GM12872 (cell line): Measurements from ENCODE around the gene IFT57.

ENCODE experiments used
- TF ChIP-seq, protein P1 (sequence below): IDR thresholded peaks from 3 replicates; pipeline ENCODE4 v1.5.1; 2011; ENCODE audit warnings: low read depth, mild to moderate bottlenecking, low read length, moderate library complexity; ENCODE audit not compliant: insufficient read depth

IFT57 gene

DNA sequence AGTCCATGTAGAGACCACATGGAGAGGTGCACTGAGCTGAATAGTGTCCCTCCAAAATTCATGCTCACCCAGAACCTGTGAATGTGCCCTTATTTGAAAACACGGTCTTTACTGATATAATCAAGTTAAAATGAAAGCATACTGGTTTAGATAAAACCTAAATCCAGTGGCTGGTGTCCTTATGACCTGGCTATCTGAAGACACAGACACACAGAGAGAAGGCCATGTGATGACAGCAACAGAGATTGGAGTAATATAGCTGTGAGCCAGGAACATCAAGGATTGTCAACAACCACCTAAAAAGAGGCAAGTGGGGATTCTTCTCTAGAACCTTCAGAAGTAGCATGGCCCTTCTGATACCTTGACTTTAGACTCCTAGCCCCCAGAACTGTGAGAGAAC lies 76.6 kb downstream of the IFT57 start:
- TF ChIP-seq, protein P1, sequence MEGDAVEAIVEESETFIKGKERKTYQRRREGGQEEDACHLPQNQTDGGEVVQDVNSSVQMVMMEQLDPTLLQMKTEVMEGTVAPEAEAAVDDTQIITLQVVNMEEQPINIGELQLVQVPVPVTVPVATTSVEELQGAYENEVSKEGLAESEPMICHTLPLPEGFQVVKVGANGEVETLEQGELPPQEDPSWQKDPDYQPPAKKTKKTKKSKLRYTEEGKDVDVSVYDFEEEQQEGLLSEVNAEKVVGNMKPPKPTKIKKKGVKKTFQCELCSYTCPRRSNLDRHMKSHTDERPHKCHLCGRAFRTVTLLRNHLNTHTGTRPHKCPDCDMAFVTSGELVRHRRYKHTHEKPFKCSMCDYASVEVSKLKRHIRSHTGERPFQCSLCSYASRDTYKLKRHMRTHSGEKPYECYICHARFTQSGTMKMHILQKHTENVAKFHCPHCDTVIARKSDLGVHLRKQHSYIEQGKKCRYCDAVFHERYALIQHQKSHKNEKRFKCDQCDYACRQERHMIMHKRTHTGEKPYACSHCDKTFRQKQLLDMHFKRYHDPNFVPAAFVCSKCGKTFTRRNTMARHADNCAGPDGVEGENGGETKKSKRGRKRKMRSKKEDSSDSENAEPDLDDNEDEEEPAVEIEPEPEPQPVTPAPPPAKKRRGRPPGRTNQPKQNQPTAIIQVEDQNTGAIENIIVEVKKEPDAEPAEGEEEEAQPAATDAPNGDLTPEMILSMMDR, result no peak

DNA sequence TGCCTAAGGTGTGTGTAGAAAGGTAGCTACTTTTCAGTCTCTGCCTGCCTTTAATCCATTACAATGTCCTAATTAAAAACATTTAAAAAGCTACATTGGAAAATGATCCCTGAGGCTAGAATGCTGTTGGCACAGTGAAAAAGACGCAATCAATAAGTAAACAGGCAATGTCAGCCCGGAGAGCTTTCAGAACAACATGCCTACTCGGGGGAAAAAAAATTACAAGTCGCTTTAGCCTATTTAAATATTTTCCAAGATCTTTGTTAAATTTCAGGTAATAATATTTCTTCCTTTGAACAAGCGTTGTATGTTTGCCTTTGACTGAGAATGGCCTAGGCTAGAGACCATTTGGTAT lies 84.8 kb downstream of the IFT57 start:
- TF ChIP-seq, protein P1, result no peak

DNA sequence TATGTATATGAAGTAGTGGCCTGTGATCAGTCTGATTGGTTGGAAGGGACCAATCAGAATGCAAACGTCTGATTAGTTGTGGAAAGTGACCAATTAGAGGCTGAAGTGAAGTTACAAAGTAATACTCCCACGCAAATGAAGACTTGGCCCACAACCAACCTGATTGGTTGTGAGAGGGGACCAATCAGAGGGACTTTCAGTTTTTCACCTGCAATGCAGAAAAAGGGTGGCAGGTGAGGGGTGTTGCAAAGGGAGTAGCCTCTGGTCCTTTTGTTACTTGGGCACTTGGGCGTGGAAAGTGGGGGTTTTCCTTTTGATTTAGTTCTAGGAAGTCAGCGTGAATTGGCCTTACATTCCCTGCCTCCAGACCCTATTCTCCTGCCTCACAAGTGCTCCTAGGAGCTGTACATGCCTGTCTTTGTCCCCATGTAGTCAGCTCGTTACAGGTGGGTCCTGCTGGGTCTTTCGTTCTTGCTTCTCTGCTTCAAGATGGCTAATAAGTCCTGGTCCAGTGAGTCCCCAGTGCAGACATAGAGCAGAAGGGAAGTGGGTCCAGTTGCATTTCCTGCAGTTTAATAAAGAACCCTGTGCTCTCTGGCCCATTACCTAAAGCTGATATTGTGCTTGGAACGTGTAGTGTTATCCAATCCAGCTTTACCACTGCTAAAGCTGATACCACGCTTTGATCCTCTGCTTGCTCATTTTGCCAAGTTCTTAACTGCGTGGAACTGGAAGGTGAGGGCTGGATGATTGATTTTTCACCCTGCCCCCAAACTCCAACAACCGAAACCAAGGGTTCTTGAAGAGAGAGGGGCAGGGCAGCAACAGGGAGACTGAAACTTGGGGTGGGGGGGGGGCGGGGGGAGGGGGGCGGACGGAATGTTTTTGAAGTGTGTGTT lies 85.4 kb downstream of the IFT57 start:
- TF ChIP-seq, protein P1, result no peak

DNA sequence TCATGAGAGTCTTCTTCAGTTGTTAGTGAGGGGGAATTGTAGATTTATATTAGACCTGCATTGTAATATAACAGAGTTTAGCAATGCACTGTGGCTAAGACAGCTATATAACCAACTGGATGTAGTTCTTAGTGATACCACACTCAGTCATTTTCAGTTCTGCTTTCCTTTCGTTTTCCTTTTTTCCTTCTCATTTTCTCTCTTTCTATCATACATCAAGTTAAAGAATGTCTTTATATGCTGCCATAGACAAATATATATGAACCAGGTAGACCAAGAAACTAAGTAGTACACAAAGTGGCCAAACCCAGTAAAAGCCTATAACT lies 87.7 kb downstream of the IFT57 start:
- TF ChIP-seq, protein P1, result no peak

DNA sequence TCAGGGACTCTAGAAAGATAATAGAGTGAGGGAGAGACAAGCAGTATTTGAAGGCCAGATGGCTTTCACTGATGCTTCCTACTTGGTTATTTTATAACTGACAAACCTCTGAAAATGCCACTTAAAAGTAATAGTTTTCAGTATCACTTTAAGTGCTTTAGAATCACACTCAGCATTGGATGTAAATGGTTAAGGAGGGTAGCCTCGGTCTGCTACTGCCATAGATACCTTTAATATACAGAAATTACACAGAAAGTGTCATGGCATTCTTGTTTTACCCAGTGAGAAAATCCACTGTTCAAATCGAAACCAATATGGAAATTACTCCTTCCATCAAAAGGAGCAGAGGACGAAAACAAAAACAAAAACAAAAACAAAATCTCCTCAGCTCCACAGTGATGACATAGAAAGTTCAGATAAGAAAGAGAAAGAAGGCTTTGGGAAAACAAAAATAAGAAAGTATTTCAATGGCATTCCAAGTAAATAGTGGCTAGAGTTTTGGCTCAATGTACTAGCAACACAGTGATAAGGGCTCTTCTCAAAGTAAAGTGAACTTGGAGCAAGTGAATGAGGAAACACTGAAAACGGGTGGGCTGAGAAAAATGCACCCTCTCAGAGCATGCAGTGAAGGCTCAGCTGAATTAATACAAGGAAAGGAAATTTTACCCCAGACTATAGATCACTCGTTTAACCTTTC lies 88.2 kb downstream of the IFT57 start:
- TF ChIP-seq, protein P1, result no peak

DNA sequence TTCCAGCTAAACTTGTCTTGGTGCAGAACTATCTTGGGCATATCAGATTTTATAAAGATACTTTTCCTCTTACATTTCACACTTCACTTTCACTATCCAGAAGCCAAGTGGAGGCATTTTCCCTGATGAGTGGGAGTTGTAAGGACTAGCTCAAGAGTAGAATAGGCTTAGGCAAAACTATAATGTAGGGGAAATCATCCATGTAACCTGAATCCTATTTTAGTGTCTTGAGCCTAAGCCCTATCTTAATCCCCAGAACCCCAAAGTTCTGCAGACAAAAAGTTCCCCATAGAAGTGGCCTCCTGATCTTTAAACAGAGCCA lies 89.2 kb downstream of the IFT57 start:
- TF ChIP-seq, protein P1, result no peak

DNA sequence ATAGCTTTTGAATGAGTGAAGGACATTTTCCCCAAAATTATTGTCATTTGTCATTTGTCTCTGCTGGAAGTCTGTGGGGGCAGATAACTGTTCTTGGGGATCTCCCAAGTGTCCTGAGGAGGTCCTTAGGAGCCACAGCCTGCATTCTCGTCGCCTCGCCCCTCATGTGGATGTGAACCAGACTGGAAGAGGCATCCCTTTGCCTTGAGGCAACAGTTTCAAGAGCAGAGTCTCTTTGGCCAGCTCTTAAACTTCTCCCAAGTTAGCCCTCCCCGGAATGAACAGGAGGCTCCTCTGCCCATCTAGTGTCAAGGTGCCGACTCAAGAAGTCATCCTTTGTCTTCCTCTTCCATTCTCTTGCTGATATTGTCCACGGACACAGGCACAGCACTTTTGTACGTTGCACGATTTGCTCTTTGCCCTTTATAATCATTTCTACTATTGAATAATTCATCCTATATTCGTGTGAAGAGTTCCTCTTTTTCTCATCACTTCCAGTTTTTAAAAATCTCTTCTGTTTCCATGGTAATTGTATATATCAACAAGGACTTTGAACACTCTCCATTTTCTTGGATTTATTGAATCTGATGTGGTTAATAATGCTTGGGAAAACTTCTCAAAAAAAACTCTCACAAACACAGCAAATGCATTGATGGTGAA lies 90.6 kb downstream of the IFT57 start:
- TF ChIP-seq, protein P1, result no peak
